Measurements from ENCODE around the gene PHF20.
"Not testable (repeated sequence)": the region's sequence is repeated elsewhere in the genome, so short reads cannot be mapped to it uniquely, and the experiment has no call there.

Gene PHF20

DNA sequence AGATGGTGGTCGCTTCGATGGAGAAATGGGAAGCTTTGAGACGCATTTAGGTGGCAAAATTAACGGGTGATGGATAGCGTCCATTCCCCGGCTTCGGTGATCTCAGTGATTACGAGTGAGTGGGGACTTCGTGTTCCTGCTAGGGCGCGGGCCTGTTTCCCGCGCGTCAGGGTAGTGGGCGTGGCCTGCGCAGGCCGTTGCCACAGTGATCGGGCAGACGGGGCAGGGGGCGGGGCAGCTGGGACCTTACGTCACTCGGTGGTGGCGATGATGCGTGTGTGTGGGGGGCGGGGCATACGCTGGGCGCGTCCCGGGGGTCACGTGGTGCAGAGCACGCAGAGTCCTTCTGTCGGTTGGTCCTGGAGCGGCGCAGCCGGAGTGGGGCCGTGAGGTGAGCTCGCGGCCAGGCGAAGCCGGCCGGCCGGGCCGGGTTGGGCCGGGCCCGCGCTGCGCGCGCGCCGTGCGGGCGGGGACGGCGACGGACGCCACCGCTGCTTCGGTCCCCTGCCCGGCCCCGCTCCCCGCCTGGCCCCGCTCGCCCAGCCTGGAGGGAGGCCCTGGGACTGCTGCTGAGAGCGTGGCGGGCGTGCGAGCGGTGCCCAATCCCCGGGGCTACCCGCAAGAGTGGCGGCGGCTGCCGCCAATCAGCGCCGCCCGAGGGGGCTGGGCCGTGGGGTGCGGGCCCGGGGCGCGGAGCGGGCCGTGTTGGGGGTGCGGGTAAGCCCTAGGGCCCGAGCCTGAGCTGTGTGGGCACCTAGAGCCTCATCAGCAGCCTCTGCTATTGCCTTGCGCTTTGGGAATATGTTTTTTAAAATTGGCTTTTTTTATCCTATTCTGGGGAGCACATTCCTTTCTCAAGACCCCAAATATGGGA, at the start of gene PHF20:
TSS of gene PHF20 (plus strand) at position 327 of the 874 bp plus-strand sequence. CDS start 29,508 bp downstream, outside the sequence.
- no peak for TF ChIP-seq CTCF (IDR thresholded peaks at IDR 0.05; ENCODE audit: low read depth, low read length, missing control alignments)
- DNase-seq = peak; percentile 98
- H3K27ac ChIP-seq = peak within 1 kb of the TSS; percentile 73
- no peaks in the 10 kb centered on the region for H3K27me3 ChIP-seq (replicated peaks)
- peak within 1 kb of the TSS; percentile 91 for H3K4me3 ChIP-seq (ENCODE audit: low read depth, low read length)
- in situ Hi-C loops (cut with HindIII; ENCODE audit: low pct_ligation_motif_present, low sequenced_read_pairs) = no loop called here
- H3K36me3 ChIP-seq (replicated peaks) = peaks cover 8% of the 10 kb centered on the region

- in situ Hi-C loops (cut with HindIII; ENCODE audit: low pct_ligation_motif_present, low sequenced_read_pairs); H3K27ac ChIP-seq; H3K27me3 ChIP-seq (replicated peaks); DNase-seq; H3K4me3 ChIP-seq (ENCODE audit: low read depth, low read length): not testable (repeated sequence)
- peaks cover 92% of the 10 kb centered on the region for H3K36me3 ChIP-seq (replicated peaks)
Measured at GRCh38 chr20:35723275-35723639, 48.6 kb upstream of the PHF20 start.

- H3K27ac ChIP-seq; H3K4me3 ChIP-seq (ENCODE audit: low read depth, low read length); H3K27me3 ChIP-seq (replicated peaks); in situ Hi-C loops (cut with HindIII; ENCODE audit: low pct_ligation_motif_present, low sequenced_read_pairs); DNase-seq: not testable (repeated sequence)
- peaks cover 93% of the 10 kb centered on the region for H3K36me3 ChIP-seq (replicated peaks)
Measured at GRCh38 chr20:35723652-35724320, 48.0 kb upstream of the PHF20 start.

GRCh38 chr20:35724321-35725230, 47.2 kb upstream of the PHF20 start:
- H3K36me3 ChIP-seq (replicated peaks) = peaks cover 92% of the 10 kb centered on the region
- no peak overlapping the region for H3K4me3 ChIP-seq (ENCODE audit: low read depth, low read length)
- no peak for TF ChIP-seq CTCF (IDR thresholded peaks at IDR 0.05; ENCODE audit: low read depth, low read length, missing control alignments)
- H3K27ac ChIP-seq = no peak overlapping the region
- DNase-seq = no peak
- H3K27me3 ChIP-seq (replicated peaks) = no peaks in the 10 kb centered on the region
- in situ Hi-C loops (cut with HindIII; ENCODE audit: low pct_ligation_motif_present, low sequenced_read_pairs) = loop anchor here (25.0 kb wide), 1 partner anchor 163 kb away; no protein-coding TSS in a partner anchor

DNA sequence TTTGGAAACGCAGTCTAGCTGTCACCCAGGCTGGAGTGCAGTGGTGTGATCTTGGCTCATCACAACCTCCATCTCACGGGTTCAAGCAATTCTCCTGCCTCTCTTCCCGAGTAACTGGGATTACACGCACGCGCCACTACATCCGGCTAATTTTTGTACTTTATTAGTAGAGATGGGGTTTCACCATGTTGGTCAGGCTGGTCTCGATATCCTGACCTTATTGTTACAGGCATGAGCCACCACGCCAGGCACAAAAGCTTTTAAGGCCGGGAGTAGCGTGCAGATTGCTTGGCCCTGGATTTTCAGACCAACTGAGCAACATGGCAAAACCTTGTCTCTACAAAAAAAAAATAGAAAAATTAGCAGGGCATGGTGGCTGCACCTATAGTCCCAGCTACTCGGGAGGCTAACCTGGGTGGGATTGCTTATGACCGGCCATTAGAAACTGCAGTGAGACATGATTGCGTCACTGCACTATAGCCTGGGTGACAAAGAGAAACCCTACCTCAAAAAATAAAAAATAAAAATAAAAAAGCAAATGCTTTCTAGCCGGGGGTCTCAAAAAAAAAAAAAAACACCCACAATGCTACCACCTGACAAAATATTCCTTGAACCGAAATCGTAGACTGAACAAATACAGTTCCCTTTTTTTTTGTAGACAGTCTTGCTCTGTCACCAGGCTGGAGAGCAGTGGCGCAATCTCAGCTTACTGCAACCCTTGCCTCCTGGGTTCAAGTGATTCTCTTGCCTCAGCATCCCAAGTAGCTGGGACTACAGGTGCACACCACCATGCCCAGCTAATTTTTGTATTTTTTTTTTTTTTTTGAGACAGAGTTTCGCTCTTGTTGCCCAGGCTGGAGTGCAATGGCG, 44.7 kb upstream of the PHF20 start:
- no peak for TF ChIP-seq CTCF (IDR thresholded peaks at IDR 0.05; ENCODE audit: low read depth, low read length, missing control alignments)
- Histone ChIP-seq H3K4me3 (ENCODE audit: low read depth, low read length) (no peak overlapping the region), H3K27ac (no peak overlapping the region), H3K27me3 (replicated peaks) (no peaks in the 10 kb centered on the region), H3K36me3 (replicated peaks) (peaks cover 92% of the 10 kb centered on the region)
- in situ Hi-C loops (cut with HindIII; ENCODE audit: low pct_ligation_motif_present, low sequenced_read_pairs) = loop anchor here (25.0 kb wide), 1 partner anchor 160 kb away; no protein-coding TSS in a partner anchor
- no peak for DNase-seq

GRCh38 chr20:35729283-35729807, 42.5 kb upstream of the PHF20 start:
- in situ Hi-C loops (cut with HindIII; ENCODE audit: low pct_ligation_motif_present, low sequenced_read_pairs) = loop anchor here (25.0 kb wide), 1 partner anchor 158 kb away; no protein-coding TSS in a partner anchor
- no peak for TF ChIP-seq CTCF (IDR thresholded peaks at IDR 0.05; ENCODE audit: low read depth, low read length, missing control alignments)
- Histone ChIP-seq H3K4me3 (ENCODE audit: low read depth, low read length) (no peak overlapping the region), H3K36me3 (replicated peaks) (peaks cover 93% of the 10 kb centered on the region), H3K27ac (no peak overlapping the region), H3K27me3 (replicated peaks) (no peaks in the 10 kb centered on the region)
- no peak for DNase-seq

Data from brain microvascular endothelial cell (primary cell).